ENCODE results near the gene SRSF2. TPM values are rescaled to one million over a fixed set of nuclear protein-coding genes. Genes with fewer than 3 reads are reported as not detected.

SRSF2 gene
- total and polyA plus RNA-seq, 9 of the 15 experiments (the other 6 are each of a cell fraction or from before 2014, with no cell fraction given): 161 to 583 (median 393) TPM

DNA sequence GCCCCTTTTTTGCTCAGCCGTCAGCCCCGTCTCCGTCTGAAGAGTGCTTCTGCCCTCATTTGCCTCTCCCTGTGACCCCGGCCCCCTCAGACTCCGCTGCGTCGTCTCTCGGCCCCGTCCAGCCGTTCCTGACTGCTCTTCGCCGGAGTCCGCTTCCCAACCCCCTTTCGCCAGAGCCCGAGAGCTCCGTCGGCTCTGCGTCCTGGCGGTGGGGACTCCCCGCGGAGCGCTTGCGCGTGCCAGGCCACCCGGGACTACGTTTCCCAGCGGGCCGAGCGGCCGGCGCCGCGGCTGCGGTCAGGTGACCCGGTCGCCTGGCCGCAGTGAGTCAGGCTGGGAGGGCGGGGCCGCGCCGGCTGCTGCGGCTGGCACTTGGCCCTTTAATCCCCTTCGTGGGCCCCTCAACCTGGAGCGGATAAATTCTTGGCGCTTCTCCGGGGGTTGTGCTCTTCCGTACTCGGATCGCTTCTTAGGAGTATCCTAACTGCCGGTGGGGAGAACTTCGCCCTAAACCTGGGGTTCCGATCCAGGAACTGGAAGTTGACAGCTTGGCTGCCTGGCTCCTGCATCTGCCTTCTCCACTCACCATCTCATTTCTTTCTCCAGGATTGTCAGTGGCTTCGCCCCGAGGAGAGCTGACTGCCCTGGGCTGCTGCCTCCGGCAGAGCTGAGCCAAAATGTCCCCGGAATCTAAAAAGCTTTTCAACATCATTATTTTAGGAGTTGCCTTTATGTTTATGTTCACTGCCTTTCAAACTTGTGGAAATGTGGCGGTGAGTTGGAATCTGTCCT, 741 bp upstream of the SRSF2 start, which contains the start of gene MFSD11 (continued):
- TF ChIP-seq MITF (IDR thresholded peaks at IDR 0.05) (peak; percentile 20; the same call in 1 of the 2 replicates), RFX7 (CRISPR knock-in tag; IDR thresholded peaks at IDR 0.05) (0 out of 2 replicates have a peak, but pooled peaks have one; percentile 58), YY1 (IDR thresholded peaks at IDR 0.05; ENCODE audit: borderline replicate concordance in 1 of 3, control insufficient read depth in 1 of 3, extremely low read depth in 1 of 3, insufficient read depth in 3 of 3, insufficient read length in 1 of 3, insufficient replicate concordance in 2 of 3, low read depth in 1 of 3, low read length in 2 of 3) (peak in 2 of 3 experiments; percentile 58 to 61), HLTF (IDR thresholded peaks at IDR 0.05) (no peak), LEF1 (IDR thresholded peaks at IDR 0.05) (0 out of 2 replicates have a peak, but pooled peaks have one; percentile 8), NCOR1 (IDR thresholded peaks at IDR 0.05) (peak; percentile 62; the same call in 1 of the 2 replicates), MXI1 (IDR thresholded peaks at IDR 0.05; ENCODE audit: low read depth, low read length) (peak; percentile 61; the same call in 1 of the 2 replicates), NCOA6 (IDR thresholded peaks at IDR 0.05) (no peak; the same call in 1 of the 2 replicates), ELF4 (CRISPR knock-in tag; IDR thresholded peaks at IDR 0.05) (0 out of 2 replicates have a peak, but pooled peaks have one; percentile 9), ELF1 (tag; IDR thresholded peaks at IDR 0.05) (peak; percentile 26; the same call in 1 of the 2 replicates), ZEB2 (IDR thresholded peaks at IDR 0.05) (no peak), POLR2AphosphoS5 (IDR thresholded peaks at IDR 0.05; ENCODE audit: control insufficient read depth, insufficient read depth, low read depth, low read length) (peak; percentile 54), ESRRA (IDR thresholded peaks at IDR 0.05; ENCODE audit: borderline replicate concordance, low read depth) (peak; percentile 80; the same call in 1 of the 2 replicates), ZNF212 (CRISPR knock-in tag; IDR thresholded peaks at IDR 0.05) (no peak), ZNF384 (IDR thresholded peaks at IDR 0.05; ENCODE audit: low read depth, low read length) (peak; percentile 0; the same call in 1 of the 2 replicates), ZBTB12 (CRISPR knock-in tag; IDR thresholded peaks at IDR 0.05) (0 out of 2 replicates have a peak, but pooled peaks have one; percentile 40), MEF2A (IDR thresholded peaks at IDR 0.05; ENCODE audit: control insufficient read depth, low read depth, low read length) (no peak), TAF1 (IDR thresholded peaks at IDR 0.05; ENCODE audit: control insufficient read depth, extremely low read depth, insufficient read depth, low read length, severe bottlenecking) (peak; percentile 54)
- TF ChIP-seq, protein P1, sequence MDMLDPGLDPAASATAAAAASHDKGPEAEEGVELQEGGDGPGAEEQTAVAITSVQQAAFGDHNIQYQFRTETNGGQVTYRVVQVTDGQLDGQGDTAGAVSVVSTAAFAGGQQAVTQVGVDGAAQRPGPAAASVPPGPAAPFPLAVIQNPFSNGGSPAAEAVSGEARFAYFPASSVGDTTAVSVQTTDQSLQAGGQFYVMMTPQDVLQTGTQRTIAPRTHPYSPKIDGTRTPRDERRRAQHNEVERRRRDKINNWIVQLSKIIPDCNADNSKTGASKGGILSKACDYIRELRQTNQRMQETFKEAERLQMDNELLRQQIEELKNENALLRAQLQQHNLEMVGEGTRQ (CRISPR knock-in tag; IDR thresholded peaks at IDR 0.05): peak; percentile 95
- TF ChIP-seq, protein P2, sequence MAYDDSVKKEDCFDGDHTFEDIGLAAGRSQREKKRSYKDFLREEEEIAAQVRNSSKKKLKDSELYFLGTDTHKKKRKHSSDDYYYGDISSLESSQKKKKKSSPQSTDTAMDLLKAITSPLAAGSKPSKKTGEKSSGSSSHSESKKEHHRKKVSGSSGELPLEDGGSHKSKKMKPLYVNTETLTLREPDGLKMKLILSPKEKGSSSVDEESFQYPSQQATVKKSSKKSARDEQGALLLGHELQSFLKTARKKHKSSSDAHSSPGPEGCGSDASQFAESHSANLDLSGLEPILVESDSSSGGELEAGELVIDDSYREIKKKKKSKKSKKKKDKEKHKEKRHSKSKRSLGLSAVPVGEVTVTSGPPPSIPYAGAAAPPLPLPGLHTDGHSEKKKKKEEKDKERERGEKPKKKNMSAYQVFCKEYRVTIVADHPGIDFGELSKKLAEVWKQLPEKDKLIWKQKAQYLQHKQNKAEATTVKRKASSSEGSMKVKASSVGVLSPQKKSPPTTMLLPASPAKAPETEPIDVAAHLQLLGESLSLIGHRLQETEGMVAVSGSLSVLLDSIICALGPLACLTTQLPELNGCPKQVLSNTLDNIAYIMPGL (CRISPR knock-in tag; IDR thresholded peaks at IDR 0.05): no peak; the same call in 1 of the 2 replicates

Measured in K562 (cell line).